HEK293 (cell line): Measurements from ENCODE around the gene PTPRN2.

Source experiments
- REST ChIP-seq: fragments of 450-650 bp; formaldehyde crosslinking; IDR thresholded peaks from 2 replicates; pipeline ENCODE4 v1.5.1; 2016; ENCODE audit warnings: missing biosample characterization, missing genetic modification characterization
- SP2 ChIP-seq: fragments of 450-650 bp; formaldehyde crosslinking; IDR thresholded peaks from 2 replicates; pipeline ENCODE4 v1.5.1; 2016; ENCODE audit warnings: missing biosample characterization, missing genetic modification characterization
- ZNF549 ChIP-seq: fragments of 450-650 bp; IDR thresholded peaks from 2 replicates; pipeline ENCODE4 v1.5.1; 2018; ENCODE audit warnings: missing biosample characterization, missing genetic modification characterization, mild to moderate bottlenecking, inconsistent platforms, moderate library complexity
- TF ChIP-seq, protein P1 (sequence below): fragments of 450-650 bp; formaldehyde crosslinking; IDR thresholded peaks from 2 replicates; pipeline ENCODE4 v1.5.1; 2016; ENCODE audit warnings: missing biosample characterization, missing genetic modification characterization

DNA sequence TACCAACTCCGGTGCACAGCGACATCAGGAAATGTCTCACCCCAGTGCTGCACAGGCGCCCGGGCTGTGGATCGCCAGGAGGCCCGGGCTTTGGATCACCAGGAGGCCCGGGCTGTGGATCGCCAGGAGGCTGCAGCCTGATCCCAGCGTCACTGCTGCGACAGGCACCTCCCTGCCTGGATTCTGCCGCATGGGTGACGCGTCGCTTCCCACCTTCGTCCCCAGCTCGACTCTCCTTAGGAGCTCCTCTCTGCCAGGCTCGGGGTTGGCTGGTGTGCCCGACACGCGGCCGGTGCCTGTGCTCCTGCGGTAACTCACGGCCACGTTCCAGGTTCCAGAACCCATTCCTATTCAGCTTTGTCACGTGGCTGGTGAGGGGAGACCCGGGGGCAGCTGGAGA, 993.3 kb downstream of the PTPRN2 start:
- no peak for TF ChIP-seq SP2 (tag by site-specific recombination)
- TF ChIP-seq, protein P1, sequence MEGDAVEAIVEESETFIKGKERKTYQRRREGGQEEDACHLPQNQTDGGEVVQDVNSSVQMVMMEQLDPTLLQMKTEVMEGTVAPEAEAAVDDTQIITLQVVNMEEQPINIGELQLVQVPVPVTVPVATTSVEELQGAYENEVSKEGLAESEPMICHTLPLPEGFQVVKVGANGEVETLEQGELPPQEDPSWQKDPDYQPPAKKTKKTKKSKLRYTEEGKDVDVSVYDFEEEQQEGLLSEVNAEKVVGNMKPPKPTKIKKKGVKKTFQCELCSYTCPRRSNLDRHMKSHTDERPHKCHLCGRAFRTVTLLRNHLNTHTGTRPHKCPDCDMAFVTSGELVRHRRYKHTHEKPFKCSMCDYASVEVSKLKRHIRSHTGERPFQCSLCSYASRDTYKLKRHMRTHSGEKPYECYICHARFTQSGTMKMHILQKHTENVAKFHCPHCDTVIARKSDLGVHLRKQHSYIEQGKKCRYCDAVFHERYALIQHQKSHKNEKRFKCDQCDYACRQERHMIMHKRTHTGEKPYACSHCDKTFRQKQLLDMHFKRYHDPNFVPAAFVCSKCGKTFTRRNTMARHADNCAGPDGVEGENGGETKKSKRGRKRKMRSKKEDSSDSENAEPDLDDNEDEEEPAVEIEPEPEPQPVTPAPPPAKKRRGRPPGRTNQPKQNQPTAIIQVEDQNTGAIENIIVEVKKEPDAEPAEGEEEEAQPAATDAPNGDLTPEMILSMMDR (tag by site-specific recombination): no peak
- no peak for TF ChIP-seq REST
- no peak for TF ChIP-seq ZNF549 (tag by site-specific recombination)
